Measurements from ENCODE around the gene CCL3. TPM values are rescaled to one million over a fixed set of nuclear protein-coding genes. Genes with fewer than 3 reads are reported as not detected.

The CCL3 gene
- total and polyA plus RNA-seq, 2 experiments from 2014 or later, result not detected

- Histone ChIP-seq H2AFZ (no peak overlapping the region), H4K20me1 (replicated peaks; ENCODE audit: insufficient read depth) (no peaks in the 10 kb centered on the region), H3K27me3 (ENCODE audit: insufficient read depth) (no peaks in the 10 kb centered on the region), H3K79me2 (replicated peaks; ENCODE audit: insufficient read depth) (no peaks in the 10 kb centered on the region), H3K9me2 (ENCODE audit: insufficient read depth) (peaks cover 17% of the 10 kb centered on the region), H3K4me3 (no peak overlapping the region), H3K4me1 (ENCODE audit: insufficient read depth) (no peaks in the 10 kb centered on the region), H3F3A (replicated peaks; ENCODE audit: low read depth) (no peaks in the 10 kb centered on the region), H3K4me2 (no peak overlapping the region), H3K27ac (ENCODE audit: low read depth) (no peak overlapping the region), H3K36me3 (ENCODE audit: insufficient read depth) (no peaks in the 10 kb centered on the region)
- H3K4me1 Mint-ChIP-seq, result no peaks in the 10 kb centered on the region; the same call in 2 of the 3 replicates
- H3K4me3 Mint-ChIP-seq, result no peak overlapping the region
- no peak overlapping the region for H3K27ac Mint-ChIP-seq
- no peaks in the 10 kb centered on the region for H3K27me3 Mint-ChIP-seq (ENCODE audit: insufficient read depth, low read depth, poor library complexity)
- no peak for DNase-seq (ENCODE audit: low spot score)
- ATAC-seq, result no peak
- H3K36me3 Mint-ChIP-seq (ENCODE audit: low read depth), result no peaks in the 10 kb centered on the region; the same call in 2 of the 3 replicates
- no peak for TF ChIP-seq CTCF (conservative IDR thresholded peaks at IDR 0.05; ENCODE audit: low read depth in 2 of 2)
- TF ChIP-seq STAT1 (IDR thresholded peaks at IDR 0.05; ENCODE audit: unreplicated experiment), result no peak
- no peaks in the 10 kb centered on the region; the same call in 2 of the 3 replicates for H3K9me3 Mint-ChIP-seq
Measured at GRCh38 chr17:36066365-36066985, 23.5 kb downstream of the CCL3 start.

- ATAC-seq, result no peak
- Histone ChIP-seq H3K27me3 (ENCODE audit: insufficient read depth) (no peaks in the 10 kb centered on the region), H3K9me2 (ENCODE audit: insufficient read depth) (peaks cover 8% of the 10 kb centered on the region), H3K4me1 (ENCODE audit: insufficient read depth) (no peaks in the 10 kb centered on the region), H3K79me2 (replicated peaks; ENCODE audit: insufficient read depth) (no peaks in the 10 kb centered on the region), H3K27ac (ENCODE audit: low read depth) (no peak within 1 kb of the TSS), H3K4me3 (no peak within 1 kb of the TSS), H4K20me1 (replicated peaks; ENCODE audit: insufficient read depth) (no peaks in the 10 kb centered on the region), H3K4me2 (no peak within 1 kb of the TSS), H3K36me3 (ENCODE audit: insufficient read depth) (no peaks in the 10 kb centered on the region), H3F3A (replicated peaks; ENCODE audit: low read depth) (no peaks in the 10 kb centered on the region), H2AFZ (no peak within 1 kb of the TSS)
- no peak for DNase-seq (ENCODE audit: low spot score)
- Mint-ChIP-seq H3K36me3 (ENCODE audit: low read depth) (no peaks in the 10 kb centered on the region; the same call in 2 of the 3 replicates), H3K9me3 (no peaks in the 10 kb centered on the region; the same call in 2 of the 3 replicates), H3K27me3 (ENCODE audit: insufficient read depth, low read depth, poor library complexity) (no peaks in the 10 kb centered on the region), H3K27ac (no peak within 1 kb of the TSS), H3K4me1 (no peaks in the 10 kb centered on the region; the same call in 2 of the 3 replicates), H3K4me3 (no peak within 1 kb of the TSS)
- TF ChIP-seq CTCF (conservative IDR thresholded peaks at IDR 0.05; ENCODE audit: low read depth in 2 of 2) (no peak), ZNF114 (CRISPR knock-in tag; IDR thresholded peaks at IDR 0.05) (no peak), EZH2phosphoT487 (IDR thresholded peaks at IDR 0.05; ENCODE audit: unreplicated experiment) (no peak), REST (IDR thresholded peaks at IDR 0.05; ENCODE audit: unreplicated experiment) (no peak), STAT1 (IDR thresholded peaks at IDR 0.05; ENCODE audit: unreplicated experiment) (no peak), ETS1 (IDR thresholded peaks at IDR 0.05) (no peak), POLR2AphosphoS5 (IDR thresholded peaks at IDR 0.05; ENCODE audit: low read depth) (no peak), ZNF331 (CRISPR knock-in tag; IDR thresholded peaks at IDR 0.05; ENCODE audit: low read depth) (no peak), EZH2 (IDR thresholded peaks at IDR 0.05; ENCODE audit: low read depth, unreplicated experiment) (no peak)
Measured at GRCh38 chr17:36063786-36064541, 26.0 kb downstream of the CCL3 start, which contains the start of gene CCL18. CCL18 (plus strand) TSS chr17:36064272; CDS start chr17:36064343, 71 bp downstream.
